ENCODE measurements around the gene MBTD1. TPM values are rescaled to one million over a fixed set of nuclear protein-coding genes. Genes with fewer than 3 reads are reported as not detected.
A peak's percentile ranks its signal among the peaks of the same experiment; 100 is the strongest.

Gene MBTD1
- total and polyA plus RNA-seq, 10 of the 15 experiments (the other 5 are each of a cell fraction or from before 2014, with no cell fraction given) = 1.3 to 16.7 (median 9.5) TPM

DNA sequence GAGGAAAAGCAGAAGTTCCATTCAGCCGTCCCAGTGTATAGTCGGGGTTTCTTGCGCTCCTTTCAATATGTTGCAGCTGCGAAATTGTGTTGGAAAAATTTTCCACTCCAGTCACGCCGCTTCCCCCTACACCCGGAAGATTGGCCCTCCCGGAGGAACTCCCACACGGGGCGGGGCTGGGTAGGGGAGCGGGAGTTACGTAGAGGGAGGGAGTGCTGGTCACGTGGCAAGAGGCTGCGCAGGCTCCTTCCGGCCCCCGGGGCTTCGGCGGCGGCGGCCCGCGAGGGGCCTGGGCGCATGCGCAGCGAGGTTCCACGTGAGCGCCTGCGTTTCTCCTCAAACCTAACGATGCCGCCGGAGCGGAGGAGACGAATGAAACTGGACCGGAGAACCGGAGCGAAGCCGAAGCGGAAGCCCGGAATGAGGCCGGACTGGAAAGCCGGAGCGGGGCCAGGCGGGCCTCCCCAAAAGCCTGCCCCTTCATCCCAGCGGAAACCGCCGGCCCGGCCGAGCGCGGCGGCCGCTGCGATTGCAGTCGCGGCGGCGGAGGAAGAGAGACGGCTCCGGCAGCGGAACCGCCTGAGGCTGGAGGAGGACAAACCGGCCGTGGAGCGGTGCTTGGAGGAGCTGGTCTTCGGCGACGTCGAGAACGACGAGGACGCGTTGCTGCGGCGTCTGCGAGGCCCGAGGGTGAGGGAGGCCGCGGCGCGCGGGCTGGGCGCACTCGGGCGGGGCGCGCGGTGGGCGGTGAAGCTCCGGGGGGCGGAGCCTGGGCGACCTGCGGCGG, 581 bp upstream of the MBTD1 start, which contains the start of gene UTP18 (continued):
- TF ChIP-seq RUNX3 (IDR thresholded peaks at IDR 0.05; ENCODE audit: low read length) = peak; percentile 46
- TF ChIP-seq NFYB (IDR thresholded peaks at IDR 0.05; ENCODE audit: insufficient read depth, low read depth, low read length) = no peak
- peak; percentile 81 for TF ChIP-seq GATAD2B (conservative IDR thresholded peaks at IDR 0.05; ENCODE audit: low read depth)
- no peak for TF ChIP-seq SUPT20H (IDR thresholded peaks at IDR 0.05; ENCODE audit: borderline replicate concordance, control insufficient read depth, low read depth, low read length)
- TF ChIP-seq IRF4 (IDR thresholded peaks at IDR 0.05; ENCODE audit: low read depth, low read length) = peak; percentile 54; the same call in 1 of the 2 replicates
- TF ChIP-seq, protein P1, sequence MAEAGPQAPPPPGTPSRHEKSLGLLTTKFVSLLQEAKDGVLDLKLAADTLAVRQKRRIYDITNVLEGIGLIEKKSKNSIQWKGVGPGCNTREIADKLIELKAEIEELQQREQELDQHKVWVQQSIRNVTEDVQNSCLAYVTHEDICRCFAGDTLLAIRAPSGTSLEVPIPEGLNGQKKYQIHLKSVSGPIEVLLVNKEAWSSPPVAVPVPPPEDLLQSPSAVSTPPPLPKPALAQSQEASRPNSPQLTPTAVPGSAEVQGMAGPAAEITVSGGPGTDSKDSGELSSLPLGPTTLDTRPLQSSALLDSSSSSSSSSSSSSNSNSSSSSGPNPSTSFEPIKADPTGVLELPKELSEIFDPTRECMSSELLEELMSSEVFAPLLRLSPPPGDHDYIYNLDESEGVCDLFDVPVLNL (IDR thresholded peaks at IDR 0.05; ENCODE audit: low read depth, low read length) = peak; percentile 43; the same call in 1 of the 2 replicates
- no peak for TF ChIP-seq GABPA (IDR thresholded peaks at IDR 0.05; ENCODE audit: low read depth)
- TF ChIP-seq RB1 (IDR thresholded peaks at IDR 0.05; ENCODE audit: borderline replicate concordance) = peak; percentile 82; the same call in 1 of the 2 replicates
- TF ChIP-seq, protein P2, sequence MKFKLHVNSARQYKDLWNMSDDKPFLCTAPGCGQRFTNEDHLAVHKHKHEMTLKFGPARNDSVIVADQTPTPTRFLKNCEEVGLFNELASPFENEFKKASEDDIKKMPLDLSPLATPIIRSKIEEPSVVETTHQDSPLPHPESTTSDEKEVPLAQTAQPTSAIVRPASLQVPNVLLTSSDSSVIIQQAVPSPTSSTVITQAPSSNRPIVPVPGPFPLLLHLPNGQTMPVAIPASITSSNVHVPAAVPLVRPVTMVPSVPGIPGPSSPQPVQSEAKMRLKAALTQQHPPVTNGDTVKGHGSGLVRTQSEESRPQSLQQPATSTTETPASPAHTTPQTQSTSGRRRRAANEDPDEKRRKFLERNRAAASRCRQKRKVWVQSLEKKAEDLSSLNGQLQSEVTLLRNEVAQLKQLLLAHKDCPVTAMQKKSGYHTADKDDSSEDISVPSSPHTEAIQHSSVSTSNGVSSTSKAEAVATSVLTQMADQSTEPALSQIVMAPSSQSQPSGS (IDR thresholded peaks at IDR 0.05; ENCODE audit: low read length) = no peak
- TF ChIP-seq STAT1 (conservative IDR thresholded peaks at IDR 0.05) = peak; percentile 88; the same call in 1 of the 2 replicates
- TF ChIP-seq, protein P3, sequence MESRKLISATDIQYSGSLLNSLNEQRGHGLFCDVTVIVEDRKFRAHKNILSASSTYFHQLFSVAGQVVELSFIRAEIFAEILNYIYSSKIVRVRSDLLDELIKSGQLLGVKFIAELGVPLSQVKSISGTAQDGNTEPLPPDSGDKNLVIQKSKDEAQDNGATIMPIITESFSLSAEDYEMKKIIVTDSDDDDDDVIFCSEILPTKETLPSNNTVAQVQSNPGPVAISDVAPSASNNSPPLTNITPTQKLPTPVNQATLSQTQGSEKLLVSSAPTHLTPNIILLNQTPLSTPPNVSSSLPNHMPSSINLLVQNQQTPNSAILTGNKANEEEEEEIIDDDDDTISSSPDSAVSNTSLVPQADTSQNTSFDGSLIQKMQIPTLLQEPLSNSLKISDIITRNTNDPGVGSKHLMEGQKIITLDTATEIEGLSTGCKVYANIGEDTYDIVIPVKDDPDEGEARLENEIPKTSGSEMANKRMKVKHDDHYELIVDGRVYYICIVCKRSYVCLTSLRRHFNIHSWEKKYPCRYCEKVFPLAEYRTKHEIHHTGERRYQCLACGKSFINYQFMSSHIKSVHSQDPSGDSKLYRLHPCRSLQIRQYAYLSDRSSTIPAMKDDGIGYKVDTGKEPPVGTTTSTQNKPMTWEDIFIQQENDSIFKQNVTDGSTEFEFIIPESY (IDR thresholded peaks at IDR 0.05) = no peak
- TF ChIP-seq CHD4 (IDR thresholded peaks at IDR 0.05) = no peak
- peak; percentile 74 for TF ChIP-seq POLR2AphosphoS5 (IDR thresholded peaks at IDR 0.05; ENCODE audit: low read length)
- peak; percentile 99 for TF ChIP-seq CHD1 (IDR thresholded peaks at IDR 0.05; ENCODE audit: low read depth, low read length)
- TF ChIP-seq ZBED1 (IDR thresholded peaks at IDR 0.05; ENCODE audit: borderline replicate concordance) = no peak
- no peak for TF ChIP-seq CHD2 (IDR thresholded peaks at IDR 0.05; ENCODE audit: borderline replicate concordance, low read depth, low read length)
- peak; percentile 99 for TF ChIP-seq JUND (IDR thresholded peaks at IDR 0.05; ENCODE audit: low read depth, low read length)
- TF ChIP-seq, protein P4, sequence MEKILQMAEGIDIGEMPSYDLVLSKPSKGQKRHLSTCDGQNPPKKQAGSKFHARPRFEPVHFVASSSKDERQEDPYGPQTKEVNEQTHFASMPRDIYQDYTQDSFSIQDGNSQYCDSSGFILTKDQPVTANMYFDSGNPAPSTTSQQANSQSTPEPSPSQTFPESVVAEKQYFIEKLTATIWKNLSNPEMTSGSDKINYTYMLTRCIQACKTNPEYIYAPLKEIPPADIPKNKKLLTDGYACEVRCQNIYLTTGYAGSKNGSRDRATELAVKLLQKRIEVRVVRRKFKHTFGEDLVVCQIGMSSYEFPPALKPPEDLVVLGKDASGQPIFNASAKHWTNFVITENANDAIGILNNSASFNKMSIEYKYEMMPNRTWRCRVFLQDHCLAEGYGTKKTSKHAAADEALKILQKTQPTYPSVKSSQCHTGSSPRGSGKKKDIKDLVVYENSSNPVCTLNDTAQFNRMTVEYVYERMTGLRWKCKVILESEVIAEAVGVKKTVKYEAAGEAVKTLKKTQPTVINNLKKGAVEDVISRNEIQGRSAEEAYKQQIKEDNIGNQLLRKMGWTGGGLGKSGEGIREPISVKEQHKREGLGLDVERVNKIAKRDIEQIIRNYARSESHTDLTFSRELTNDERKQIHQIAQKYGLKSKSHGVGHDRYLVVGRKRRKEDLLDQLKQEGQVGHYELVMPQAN (conservative IDR thresholded peaks at IDR 0.05) = peak; percentile 87
- no peak for TF ChIP-seq FOS (IDR thresholded peaks at IDR 0.05; ENCODE audit: borderline replicate concordance, extremely low read depth, insufficient read length)
- TF ChIP-seq TARDBP (IDR thresholded peaks at IDR 0.05; ENCODE audit: borderline replicate concordance) = no peak
- no peak for TF ChIP-seq STAT3 (IDR thresholded peaks at IDR 0.05; ENCODE audit: low read depth, low read length)
- TF ChIP-seq, protein P5, sequence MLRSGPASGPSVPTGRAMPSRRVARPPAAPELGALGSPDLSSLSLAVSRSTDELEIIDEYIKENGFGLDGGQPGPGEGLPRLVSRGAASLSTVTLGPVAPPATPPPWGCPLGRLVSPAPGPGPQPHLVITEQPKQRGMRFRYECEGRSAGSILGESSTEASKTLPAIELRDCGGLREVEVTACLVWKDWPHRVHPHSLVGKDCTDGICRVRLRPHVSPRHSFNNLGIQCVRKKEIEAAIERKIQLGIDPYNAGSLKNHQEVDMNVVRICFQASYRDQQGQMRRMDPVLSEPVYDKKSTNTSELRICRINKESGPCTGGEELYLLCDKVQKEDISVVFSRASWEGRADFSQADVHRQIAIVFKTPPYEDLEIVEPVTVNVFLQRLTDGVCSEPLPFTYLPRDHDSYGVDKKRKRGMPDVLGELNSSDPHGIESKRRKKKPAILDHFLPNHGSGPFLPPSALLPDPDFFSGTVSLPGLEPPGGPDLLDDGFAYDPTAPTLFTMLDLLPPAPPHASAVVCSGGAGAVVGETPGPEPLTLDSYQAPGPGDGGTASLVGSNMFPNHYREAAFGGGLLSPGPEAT (IDR thresholded peaks at IDR 0.05; ENCODE audit: low read depth) = peak; percentile 100
- peak; percentile 80 for TF ChIP-seq SP1 (IDR thresholded peaks at IDR 0.05; ENCODE audit: low read depth, low read length)

Measured in GM12878 (cell line).